Ecto neural progenitor cell (in vitro differentiated cells): ENCODE data around the gene SPDYE5.

Experiments used
- DNase-seq: peaks from one replicate; pipeline ENCODE4 v3.0.0-alpha.2; 2018; ENCODE audit warnings: low spot score

The SPDYE5 gene

DNA sequence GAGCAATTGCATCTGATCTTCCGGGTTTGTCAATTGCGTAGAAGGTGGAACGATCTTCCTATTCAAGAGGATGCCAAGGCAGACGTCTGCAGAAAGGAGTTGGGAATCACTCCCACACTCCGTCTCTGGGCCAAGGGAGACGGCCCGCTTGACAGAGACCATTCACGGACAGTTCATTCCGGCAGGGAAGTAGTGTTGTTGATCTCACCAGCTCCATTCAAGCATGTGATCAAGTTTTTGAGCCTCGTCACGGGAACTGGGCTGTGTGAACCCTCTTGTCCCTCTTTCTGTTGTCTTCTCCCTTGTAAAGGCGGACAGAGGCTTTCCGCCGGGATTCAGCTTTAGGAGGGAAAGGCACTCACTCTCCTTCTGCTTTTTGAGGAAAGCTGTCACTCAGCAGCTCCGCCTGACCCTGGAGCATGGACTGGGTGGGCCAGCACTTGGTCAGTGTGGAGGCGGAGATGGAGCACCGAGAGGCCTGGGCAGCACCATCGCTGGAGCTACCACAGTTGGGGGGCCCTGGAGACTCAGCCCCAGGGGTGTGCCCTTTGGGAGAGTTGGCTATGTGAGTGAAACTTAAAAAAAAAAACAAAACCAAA lies 44.9 kb downstream of the SPDYE5 start:
- no peak for DNase-seq

DNA sequence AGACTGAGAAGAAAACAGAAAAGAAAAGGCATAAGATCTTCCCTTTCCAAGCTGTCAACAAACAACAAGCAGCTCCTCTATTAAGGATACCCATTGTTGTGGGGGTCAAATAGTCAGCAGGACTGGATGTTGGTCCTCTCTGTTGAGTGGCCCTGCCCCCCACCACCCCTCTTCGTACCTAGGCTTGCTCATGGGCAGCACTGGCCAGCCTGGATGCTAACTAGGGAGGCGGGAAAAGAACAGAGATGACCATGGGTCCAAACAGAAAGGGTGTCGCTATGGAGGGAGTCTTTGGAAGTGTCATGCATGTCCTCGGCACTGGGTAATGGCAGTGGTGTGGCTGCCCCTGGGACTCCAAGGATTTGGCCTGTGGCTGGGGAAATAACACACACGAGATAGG lies 45.6 kb downstream of the SPDYE5 start:
- no peak for DNase-seq

DNA sequence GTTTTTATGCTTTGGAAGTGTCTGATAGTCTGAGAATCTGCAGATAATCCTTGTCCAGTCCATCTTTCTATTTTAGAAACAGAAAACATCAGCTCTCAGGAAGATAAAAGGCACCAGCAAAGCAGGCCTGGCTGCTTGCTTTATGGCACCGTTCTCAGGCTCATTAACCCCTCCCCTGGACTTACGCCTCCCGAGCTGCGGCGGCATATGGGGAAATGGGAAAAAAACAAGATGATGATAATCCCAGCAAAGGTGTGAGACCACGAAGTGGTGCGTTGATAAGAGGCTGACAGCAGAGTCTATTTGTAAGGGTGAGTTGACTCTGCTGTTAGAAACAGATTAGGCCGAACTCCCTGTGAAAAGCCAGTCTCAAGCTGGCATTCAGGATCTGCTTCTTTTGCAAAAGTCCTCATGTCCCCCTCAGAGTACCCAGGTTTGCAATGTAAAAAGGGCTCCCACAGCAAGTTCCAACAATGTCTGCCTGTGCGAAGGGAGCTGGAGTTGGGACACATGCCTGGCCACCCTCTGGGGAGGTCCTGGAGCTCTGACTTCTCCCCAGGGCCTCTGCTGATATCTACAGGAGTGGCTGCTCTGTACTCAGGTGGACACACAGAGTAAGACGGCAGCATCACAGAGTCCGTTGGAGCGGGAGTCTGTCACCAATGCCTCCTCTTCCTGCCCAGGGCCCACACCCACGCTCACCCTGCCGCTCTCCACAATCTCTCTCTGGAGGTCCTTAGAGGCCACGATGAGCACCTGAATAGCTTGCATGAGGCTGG lies 54.3 kb downstream of the SPDYE5 start:
- DNase-seq = no peak
